ENCODE measurements around the gene LCE1E. TPM values are rescaled to one million over a fixed set of nuclear protein-coding genes. Genes with fewer than 3 reads are reported as not detected.

Gene LCE1E
- total and polyA plus RNA-seq, 2 donors (not counting 3 experiments of a cell fraction or from before 2014, with no cell fraction given) = not detected

DNA sequence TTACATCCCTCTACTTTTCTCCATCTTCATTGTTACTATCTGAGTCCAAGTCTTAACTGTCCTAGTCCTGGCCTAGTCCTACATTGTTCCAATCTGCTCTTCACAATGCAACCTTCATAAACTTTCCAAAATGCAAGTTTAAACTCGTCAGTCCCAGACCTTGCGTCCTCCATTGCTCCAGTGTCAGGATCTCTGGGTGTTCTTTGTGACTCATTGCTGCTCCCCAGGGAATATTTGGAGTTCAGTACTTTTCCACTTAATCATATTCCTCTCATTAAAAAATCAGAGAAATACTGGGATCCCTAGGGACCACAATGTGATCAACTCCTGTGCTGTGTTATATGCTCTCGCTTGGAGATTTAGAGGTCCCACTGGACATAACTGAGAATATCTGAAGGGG is 46.2 kb upstream of the LCE1E start:
- H4K20me1 ChIP-seq (replicated peaks; ENCODE audit: control insufficient read depth, extremely low read depth, insufficient read depth, low read length) = no peaks in the 10 kb centered on the region
- ChIA-PET POLR2A (no interaction called here), CTCF (no interaction called here)
- no peaks in the 10 kb centered on the region for H3K79me2 ChIP-seq (ENCODE audit: control insufficient read depth, insufficient read depth, low read length)
- TF ChIP-seq CTCF (IDR thresholded peaks at IDR 0.05; ENCODE audit: extremely low read depth in 1 of 2, insufficient read depth in 1 of 2, low read depth in 1 of 2, low read length in 2 of 2) (no peak), GATA2 (IDR thresholded peaks at IDR 0.05; ENCODE audit: insufficient read depth, insufficient read length, low read depth, low read length) (no peak), POLR2A (IDR thresholded peaks at IDR 0.05; ENCODE audit: low read depth, low read length) (no peak), FOS (IDR thresholded peaks at IDR 0.05; ENCODE audit: borderline replicate concordance, insufficient read depth, low read length) (no peak), EZH2 (IDR thresholded peaks at IDR 0.05; ENCODE audit: borderline replicate concordance, low read depth, low read length, severe bottlenecking) (no peak), MYC (IDR thresholded peaks at IDR 0.05; ENCODE audit: low read depth, low read length) (no peak), POLR2AphosphoS5 (IDR thresholded peaks at IDR 0.05; ENCODE audit: insufficient read depth, low read depth, low read length) (no peak), JUN (IDR thresholded peaks at IDR 0.05; ENCODE audit: borderline replicate concordance, insufficient read depth, insufficient read length, low read depth) (no peak)
- TF ChIP-seq, protein P1, sequence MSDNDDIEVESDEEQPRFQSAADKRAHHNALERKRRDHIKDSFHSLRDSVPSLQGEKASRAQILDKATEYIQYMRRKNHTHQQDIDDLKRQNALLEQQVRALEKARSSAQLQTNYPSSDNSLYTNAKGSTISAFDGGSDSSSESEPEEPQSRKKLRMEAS (IDR thresholded peaks at IDR 0.05; ENCODE audit: insufficient read depth, insufficient read length) = no peak
- H3K4me1 ChIP-seq (ENCODE audit: control insufficient read depth, extremely low read depth, insufficient read depth, low read length) = no peaks in the 10 kb centered on the region
- DNase-seq (ENCODE audit: low read depth, low spot score) (no peak), FAIRE-seq (no peak)
- intact Hi-C loops (cut with micrococcal nuclease) = no loop called here
- H3K9me1 ChIP-seq (replicated peaks; ENCODE audit: control insufficient read depth, extremely low read depth, insufficient read depth, low read length) = no peaks in the 10 kb centered on the region
- no peaks in the 10 kb centered on the region for H3K9me3 ChIP-seq (replicated peaks; ENCODE audit: control insufficient read depth, insufficient read depth, low read length)
- H3K4me3 ChIP-seq (replicated peaks in 1 of 3; ENCODE audit: insufficient read depth in 1 of 3, low read depth in 1 of 3, low read length in 3 of 3) = no peak overlapping the region
- no peak overlapping the region for H3K4me2 ChIP-seq (ENCODE audit: insufficient read depth, low read length)
- no TSS peak for BruUV-seq (replicated peaks)
- no peak overlapping the region for H2AFZ ChIP-seq (ENCODE audit: low read depth, low read length)
- H3K36me3 ChIP-seq (ENCODE audit: control insufficient read depth in 2 of 2, extremely low read depth in 1 of 2, insufficient read depth in 2 of 2, low read length in 2 of 2) = no peaks in the 10 kb centered on the region
- H3K27ac ChIP-seq (ENCODE audit: insufficient read depth, low read depth, low read length) = no peak overlapping the region
- no peaks in the 10 kb centered on the region for H3K27me3 ChIP-seq (ENCODE audit: control insufficient read depth in 2 of 2, insufficient read depth in 2 of 2, low read length in 2 of 2)
- dilution Hi-C loops (cut with MboI; ENCODE audit: extremely low pct_ligation_motif_present, low sequenced_read_pairs) = no loop called here
- no peak overlapping the region for H3K9ac ChIP-seq (replicated peaks; ENCODE audit: extremely low read depth, insufficient read depth, low read length)

All from endothelial cell of umbilical vein (primary cell).